ENCODE data around the gene CENPP. TPM values are rescaled to one million over a fixed set of nuclear protein-coding genes. Genes with fewer than 3 reads are reported as not detected.

Gene CENPP
- total RNA-seq, 3 donors from 2014 or later (not counting 1 experiment from before 2014, with no cell fraction given), result 10.3 to 14.5 (median 12.1) TPM

GRCh38 chr9:92506184-92506857 is 180.6 kb downstream of the CENPP start:
- Mint-ChIP-seq H3K9me3 (no peaks in the 10 kb centered on the region), H3K27ac (no peak overlapping the region), H3K36me3 (no peaks in the 10 kb centered on the region), H3K27me3 (ENCODE audit: low read depth in 2 of 2) (no peaks in the 10 kb centered on the region), H3K4me3 (no peak overlapping the region), H3K4me1 (no peaks in the 10 kb centered on the region)
- Histone ChIP-seq H3K27me3 (ENCODE audit: control insufficient read depth, insufficient read depth, low read length) (no peaks in the 10 kb centered on the region), H3K4me3 (ENCODE audit: low read length) (no peak overlapping the region), H3K36me3 (ENCODE audit: control insufficient read depth, insufficient read depth, low read length) (no peaks in the 10 kb centered on the region), H3K4me1 (ENCODE audit: control insufficient read depth, insufficient read depth, low read length) (no peaks in the 10 kb centered on the region), H3K27ac (ENCODE audit: low read length) (no peak overlapping the region), H3K9me3 (ENCODE audit: control insufficient read depth, insufficient read depth, low read length) (no peaks in the 10 kb centered on the region)
- ATAC-seq (no peak), DNase-seq (no peak)
- intact Hi-C loops (cut with micrococcal nuclease), result no loop called here
- WGBS (ENCODE audit: insufficient coverage), result 95% methylated on average over 3 of the region's 3 CpGs
- no peak for TF ChIP-seq CTCF (IDR thresholded peaks at IDR 0.05)

DNA sequence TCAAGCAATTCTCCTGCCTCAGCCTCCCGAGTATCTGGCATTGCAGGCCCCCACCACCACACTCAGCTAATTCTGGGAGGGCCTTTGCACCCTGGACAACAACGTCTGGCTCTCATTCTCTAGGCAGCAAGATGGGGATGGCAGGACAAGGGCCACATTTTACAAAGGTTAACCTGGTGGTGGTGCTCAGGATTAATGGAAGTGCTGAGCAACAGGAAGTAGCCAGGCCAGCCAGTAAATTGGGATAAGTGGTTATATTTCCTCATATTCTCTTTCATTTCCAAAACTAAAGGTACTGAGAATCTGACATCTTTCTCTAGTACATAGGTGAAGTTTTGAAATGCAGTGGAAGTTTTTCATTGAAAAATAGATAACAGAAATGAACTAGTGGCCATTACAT is 181.3 kb downstream of the CENPP start:
- H3K27me3 Mint-ChIP-seq (ENCODE audit: low read depth in 2 of 2), result no peaks in the 10 kb centered on the region

DNA sequence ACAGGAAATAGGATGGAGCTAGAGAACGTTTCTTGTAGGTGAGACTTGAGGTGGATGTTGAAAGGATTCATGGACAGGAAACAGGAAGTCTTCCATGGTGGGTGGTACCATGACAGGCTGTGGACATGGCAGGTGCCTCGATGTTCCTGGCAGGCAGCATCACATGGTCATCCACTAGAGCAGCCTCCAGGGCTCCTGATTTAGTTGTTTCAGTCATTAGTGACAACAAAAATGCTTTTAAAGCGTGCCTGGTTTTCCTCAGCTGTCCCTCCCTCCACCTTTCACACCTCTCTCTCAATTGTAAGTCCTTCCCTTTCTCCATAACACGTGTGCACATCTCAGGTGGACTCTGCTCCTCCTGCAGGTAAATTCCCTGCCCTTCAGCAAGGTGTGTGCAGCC is 181.7 kb downstream of the CENPP start:
- H3K27ac Mint-ChIP-seq, result no peak overlapping the region
- WGBS (ENCODE audit: insufficient coverage), result 56% methylated on average over 4 of the region's 4 CpGs

More for the DNA sequence above, 181.3 kb downstream of the CENPP start:
- Mint-ChIP-seq H3K27ac (no peak overlapping the region), H3K9me3 (no peaks in the 10 kb centered on the region), H3K4me3 (no peak overlapping the region), H3K36me3 (no peaks in the 10 kb centered on the region), H3K4me1 (no peaks in the 10 kb centered on the region)
- Histone ChIP-seq H3K9me3 (ENCODE audit: control insufficient read depth, insufficient read depth, low read length) (no peaks in the 10 kb centered on the region), H3K36me3 (ENCODE audit: control insufficient read depth, insufficient read depth, low read length) (no peaks in the 10 kb centered on the region), H3K4me3 (ENCODE audit: low read length) (no peak overlapping the region), H3K27me3 (ENCODE audit: control insufficient read depth, insufficient read depth, low read length) (no peaks in the 10 kb centered on the region), H3K27ac (ENCODE audit: low read length) (no peak overlapping the region), H3K4me1 (ENCODE audit: control insufficient read depth, insufficient read depth, low read length) (no peaks in the 10 kb centered on the region)
- ATAC-seq, result no peak
- WGBS (ENCODE audit: insufficient coverage), result 90% methylated on average over 2 of the region's 2 CpGs
- intact Hi-C loops (cut with micrococcal nuclease), result no loop called here
- TF ChIP-seq CTCF (IDR thresholded peaks at IDR 0.05), result no peak
- no peak for DNase-seq

More for the DNA sequence above, 181.7 kb downstream of the CENPP start:
- Histone ChIP-seq H3K9me3 (ENCODE audit: control insufficient read depth, insufficient read depth, low read length) (no peaks in the 10 kb centered on the region), H3K27me3 (ENCODE audit: control insufficient read depth, insufficient read depth, low read length) (no peaks in the 10 kb centered on the region), H3K27ac (ENCODE audit: low read length) (no peak overlapping the region), H3K36me3 (ENCODE audit: control insufficient read depth, insufficient read depth, low read length) (no peaks in the 10 kb centered on the region), H3K4me3 (ENCODE audit: low read length) (no peak overlapping the region), H3K4me1 (ENCODE audit: control insufficient read depth, insufficient read depth, low read length) (no peaks in the 10 kb centered on the region)
- Mint-ChIP-seq H3K9me3 (no peaks in the 10 kb centered on the region), H3K4me3 (no peak overlapping the region), H3K27me3 (ENCODE audit: low read depth in 2 of 2) (no peaks in the 10 kb centered on the region), H3K4me1 (no peaks in the 10 kb centered on the region), H3K36me3 (no peaks in the 10 kb centered on the region)
- ATAC-seq, result no peak
- DNase-seq, result no peak
- intact Hi-C loops (cut with micrococcal nuclease), result no loop called here
- no peak for TF ChIP-seq CTCF (IDR thresholded peaks at IDR 0.05)

All from natural killer cell (primary cell).